Measurements from ENCODE around the gene BABAM2. TPM values are rescaled to one million over a fixed set of nuclear protein-coding genes. Genes with fewer than 3 reads are reported as not detected.
A peak's percentile ranks its signal among the peaks of the same experiment; 100 is the strongest.

BABAM2 gene
- total RNA-seq, 1 donor = 28.5 TPM

- no peak overlapping the region for H3K4me3 ChIP-seq (ENCODE audit: low read depth, low read length)
- TF ChIP-seq, protein P1, sequence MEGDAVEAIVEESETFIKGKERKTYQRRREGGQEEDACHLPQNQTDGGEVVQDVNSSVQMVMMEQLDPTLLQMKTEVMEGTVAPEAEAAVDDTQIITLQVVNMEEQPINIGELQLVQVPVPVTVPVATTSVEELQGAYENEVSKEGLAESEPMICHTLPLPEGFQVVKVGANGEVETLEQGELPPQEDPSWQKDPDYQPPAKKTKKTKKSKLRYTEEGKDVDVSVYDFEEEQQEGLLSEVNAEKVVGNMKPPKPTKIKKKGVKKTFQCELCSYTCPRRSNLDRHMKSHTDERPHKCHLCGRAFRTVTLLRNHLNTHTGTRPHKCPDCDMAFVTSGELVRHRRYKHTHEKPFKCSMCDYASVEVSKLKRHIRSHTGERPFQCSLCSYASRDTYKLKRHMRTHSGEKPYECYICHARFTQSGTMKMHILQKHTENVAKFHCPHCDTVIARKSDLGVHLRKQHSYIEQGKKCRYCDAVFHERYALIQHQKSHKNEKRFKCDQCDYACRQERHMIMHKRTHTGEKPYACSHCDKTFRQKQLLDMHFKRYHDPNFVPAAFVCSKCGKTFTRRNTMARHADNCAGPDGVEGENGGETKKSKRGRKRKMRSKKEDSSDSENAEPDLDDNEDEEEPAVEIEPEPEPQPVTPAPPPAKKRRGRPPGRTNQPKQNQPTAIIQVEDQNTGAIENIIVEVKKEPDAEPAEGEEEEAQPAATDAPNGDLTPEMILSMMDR (IDR thresholded peaks at IDR 0.05; ENCODE audit: insufficient read depth, low read depth, low read length) = no peak
- no peak for DNase-seq (ENCODE audit: low read depth)
These were observed 466.5 kb downstream of the BABAM2 start for GRCh38 chr2:28357055-28357454.

DNA sequence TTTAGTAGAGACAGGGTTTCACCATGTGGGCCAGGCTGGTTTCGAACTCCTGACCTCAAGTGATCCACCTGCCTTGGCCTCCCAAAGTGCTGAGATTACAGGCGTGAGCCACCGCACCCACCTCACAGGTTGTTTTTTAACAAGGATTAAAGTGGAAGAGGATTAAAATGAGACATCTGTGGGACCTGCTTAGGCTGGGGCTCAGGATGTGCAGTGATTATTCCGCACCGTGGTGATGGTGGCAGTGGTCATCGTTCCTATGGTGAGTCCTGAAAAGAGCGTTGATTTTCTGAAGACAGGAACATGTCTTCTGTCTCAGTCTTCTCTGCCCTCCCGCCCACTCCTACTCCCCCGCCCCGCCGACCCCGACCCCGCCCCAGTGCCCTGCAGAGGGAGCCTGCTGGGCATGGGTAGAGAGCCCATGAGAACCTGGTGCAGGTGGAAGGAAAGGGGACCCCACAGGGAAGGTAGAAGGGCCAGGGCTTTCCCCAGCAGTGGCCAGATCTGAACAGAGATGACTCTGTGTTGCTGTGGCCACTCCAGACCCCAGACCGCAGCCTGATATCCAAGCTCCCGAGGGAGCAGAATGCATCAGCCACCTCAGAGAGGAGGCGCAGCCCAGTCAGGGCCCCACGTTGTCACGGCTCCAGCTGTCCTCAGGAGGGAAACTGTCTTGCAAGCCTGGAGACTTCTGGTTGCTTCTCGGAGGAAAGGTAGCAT is 467.6 kb downstream of the BABAM2 start:
- no peak overlapping the region for H3K4me3 ChIP-seq (ENCODE audit: low read depth, low read length)
- no peak for DNase-seq (ENCODE audit: low read depth)
- TF ChIP-seq, protein P1 (IDR thresholded peaks at IDR 0.05; ENCODE audit: insufficient read depth, low read depth, low read length) = no peak

GRCh38 chr2:28358668-28359201 is 468.2 kb downstream of the BABAM2 start:
- no peak overlapping the region for H3K4me3 ChIP-seq (ENCODE audit: low read depth, low read length)
- no peak for DNase-seq (ENCODE audit: low read depth)
- TF ChIP-seq, protein P1 (IDR thresholded peaks at IDR 0.05; ENCODE audit: insufficient read depth, low read depth, low read length) = no peak

GRCh38 chr2:28359222-28360057 is 468.9 kb downstream of the BABAM2 start:
- TF ChIP-seq, protein P1 (IDR thresholded peaks at IDR 0.05; ENCODE audit: insufficient read depth, low read depth, low read length) = no peak
- H3K4me3 ChIP-seq (ENCODE audit: low read depth, low read length) = no peak overlapping the region
- DNase-seq (ENCODE audit: low read depth) = peak; percentile 89

DNA sequence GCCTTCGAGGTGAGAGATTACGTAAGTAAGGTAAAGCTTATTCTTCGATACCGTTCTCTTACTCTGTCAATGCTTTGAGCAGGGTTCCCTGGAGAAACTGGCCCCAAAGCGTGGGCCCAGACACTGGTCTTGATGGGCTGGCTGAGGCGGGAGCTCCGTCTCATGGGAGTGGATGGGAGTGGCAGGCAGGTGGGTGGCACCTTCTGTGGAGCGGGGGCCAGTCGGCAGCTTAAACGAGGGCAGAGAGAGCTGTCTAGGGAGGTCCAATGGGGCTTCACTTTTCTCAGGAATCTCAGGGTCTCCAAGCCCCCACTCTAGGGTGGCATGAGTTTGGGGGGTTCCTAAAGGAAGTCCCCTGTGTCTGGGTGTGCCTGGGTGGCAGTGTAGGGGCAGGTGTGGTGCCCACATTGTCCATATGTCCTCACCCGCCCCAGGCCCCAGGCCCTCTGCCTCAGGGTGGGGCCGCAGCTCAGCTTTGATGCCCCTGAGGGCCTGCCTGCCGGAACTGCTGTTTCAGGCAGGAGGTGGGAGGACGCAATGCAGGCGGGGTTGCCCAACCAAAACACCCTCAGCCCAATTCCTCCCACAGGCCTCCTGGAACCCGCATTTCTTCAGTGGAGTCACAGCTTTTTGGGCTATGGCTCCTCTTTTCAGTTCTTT is 469.7 kb downstream of the BABAM2 start:
- DNase-seq (ENCODE audit: low read depth) = peak; percentile 28
- TF ChIP-seq, protein P1 (IDR thresholded peaks at IDR 0.05; ENCODE audit: insufficient read depth, low read depth, low read length) = no peak

GRCh38 chr2:28360718-28361293 is 470.3 kb downstream of the BABAM2 start:
- TF ChIP-seq, protein P1 (IDR thresholded peaks at IDR 0.05; ENCODE audit: insufficient read depth, low read depth, low read length) = no peak
- H3K4me3 ChIP-seq (ENCODE audit: low read depth, low read length) = no peak overlapping the region
- DNase-seq (ENCODE audit: low read depth) = peak; percentile 89

More for the DNA sequence above, 469.7 kb downstream of the BABAM2 start:
- no peak overlapping the region for H3K4me3 ChIP-seq (ENCODE audit: low read depth, low read length)
